Memory B cell (primary cell): ENCODE results near the gene NBEAL2.

Experiments used
- ATAC-seq: fragments of 150-1000 bp; cut with Tn5 transposase; 2 replicates; pipeline ENCODE4 v1.10.0; 2021; ENCODE audit warnings: low read depth, mild to moderate bottlenecking, moderate library complexity
- DNase-seq, 2 donors: peaks; one replicate each; pipeline ENCODE4 v3.0.0; 2022; ENCODE audit warnings: low spot score in 2 of 2
- H3K27ac Mint-ChIP-seq: one replicate; pipeline ENCODE4 v1.8.0; 2022; ENCODE audit warnings: mild to moderate bottlenecking, moderate library complexity, mixed read lengths
- H3K27me3 Mint-ChIP-seq: one replicate; pipeline ENCODE4 v1.8.0; 2022; ENCODE audit warnings: mixed read lengths
- H3K36me3 Mint-ChIP-seq: one replicate; pipeline ENCODE4 v1.8.0; 2022; ENCODE audit warnings: mild to moderate bottlenecking, mixed read lengths
- H3K4me1 Mint-ChIP-seq: one replicate; pipeline ENCODE4 v1.8.0; 2022; ENCODE audit warnings: mixed read lengths
- H3K4me3 Mint-ChIP-seq: one replicate; pipeline ENCODE4 v1.8.0; 2022; ENCODE audit warnings: mild to moderate bottlenecking, moderate library complexity, mixed read lengths
- H3K9me3 Mint-ChIP-seq: one replicate; pipeline ENCODE4 v1.8.0; 2022; ENCODE audit warnings: mixed read lengths

Gene NBEAL2

DNA sequence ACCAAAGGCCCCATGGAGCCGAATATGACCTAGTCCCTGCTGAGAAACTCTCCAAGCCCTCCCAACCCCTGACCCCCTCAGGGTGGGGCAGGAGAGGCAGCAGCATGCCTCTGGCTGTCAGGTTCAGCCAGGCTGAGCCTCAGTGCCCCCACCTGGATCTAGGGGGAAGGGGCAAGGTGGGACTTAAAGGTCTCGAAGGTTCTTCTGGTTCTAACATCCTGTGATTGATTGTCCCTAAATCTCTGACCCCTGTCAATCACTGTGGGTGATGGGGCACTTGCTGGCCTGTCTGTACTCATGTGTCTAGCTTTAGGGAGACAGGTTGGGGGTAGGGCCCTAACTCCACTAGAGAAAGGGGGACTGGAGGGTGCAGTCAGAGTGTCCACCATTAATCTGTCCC lies 13.8 kb downstream of the NBEAL2 start:
- DNase-seq (no peak), ATAC-seq (no peak)
- Mint-ChIP-seq H3K36me3 (no peaks in the 10 kb centered on the region), H3K4me3 (no peak overlapping the region), H3K27ac (no peak overlapping the region), H3K9me3 (no peaks in the 10 kb centered on the region), H3K27me3 (no peaks in the 10 kb centered on the region), H3K4me1 (peaks cover 36% of the 10 kb centered on the region)

- H3K4me1 Mint-ChIP-seq, result peaks cover 32% of the 10 kb centered on the region
- H3K27ac Mint-ChIP-seq, result no peak overlapping the region
- DNase-seq, result no peak
- H3K9me3 Mint-ChIP-seq, result no peaks in the 10 kb centered on the region
- no peak for ATAC-seq
- no peaks in the 10 kb centered on the region for H3K27me3 Mint-ChIP-seq
- H3K36me3 Mint-ChIP-seq, result no peaks in the 10 kb centered on the region
- H3K4me3 Mint-ChIP-seq, result no peak overlapping the region
Observed at GRCh38 chr3:46993986-46994385, 14.5 kb downstream of the NBEAL2 start.

DNA sequence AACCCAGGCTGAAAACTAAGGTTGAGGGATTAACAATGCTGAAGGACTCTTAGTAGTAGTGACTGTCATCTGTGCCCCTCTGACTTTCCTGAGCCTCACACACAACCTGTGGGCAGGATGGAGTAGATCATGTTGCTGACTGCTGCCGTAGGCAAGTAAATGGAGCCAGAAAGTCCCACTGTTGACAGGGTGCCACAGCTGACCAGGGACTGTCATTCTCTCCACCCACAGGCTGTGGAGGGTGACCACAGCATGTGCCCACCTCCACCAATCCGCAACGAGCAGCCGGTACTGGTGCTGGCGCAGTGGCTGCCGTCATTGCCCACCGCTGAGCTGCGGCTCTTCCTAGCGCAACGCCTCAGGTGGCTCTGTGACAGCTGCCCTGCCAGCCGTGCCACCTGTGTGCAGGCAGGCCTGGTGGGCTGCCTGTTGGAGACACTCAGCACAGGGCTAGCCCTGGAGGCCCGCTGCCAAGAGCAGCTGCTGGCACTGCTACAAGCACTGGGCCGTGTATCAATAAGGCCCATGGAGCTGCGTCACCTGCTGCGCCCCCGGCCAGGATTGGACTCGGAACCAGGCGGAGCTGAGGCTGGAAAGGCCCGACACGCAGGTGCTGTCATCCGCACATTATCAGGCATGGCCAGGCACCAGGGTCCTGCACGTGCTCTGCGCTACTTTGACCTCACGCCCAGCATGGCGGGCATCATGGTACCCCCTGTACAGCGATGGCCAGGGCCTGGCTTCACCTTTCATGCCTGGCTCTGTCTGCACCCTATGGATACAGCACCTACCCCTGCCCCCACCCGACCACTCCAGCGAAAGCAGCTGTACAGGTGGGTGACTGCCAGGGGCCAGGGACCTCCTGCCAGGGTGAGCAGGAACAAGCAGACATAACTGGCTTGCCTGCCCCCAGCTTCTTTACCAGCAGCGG lies 15.6 kb downstream of the NBEAL2 start:
- ATAC-seq, result no peak
- no peaks in the 10 kb centered on the region for H3K9me3 Mint-ChIP-seq
- no peak overlapping the region for H3K4me3 Mint-ChIP-seq
- no peaks in the 10 kb centered on the region for H3K36me3 Mint-ChIP-seq
- peaks cover 25% of the 10 kb centered on the region for H3K4me1 Mint-ChIP-seq
- no peaks in the 10 kb centered on the region for H3K27me3 Mint-ChIP-seq
- no peak for DNase-seq
- no peak overlapping the region for H3K27ac Mint-ChIP-seq

DNA sequence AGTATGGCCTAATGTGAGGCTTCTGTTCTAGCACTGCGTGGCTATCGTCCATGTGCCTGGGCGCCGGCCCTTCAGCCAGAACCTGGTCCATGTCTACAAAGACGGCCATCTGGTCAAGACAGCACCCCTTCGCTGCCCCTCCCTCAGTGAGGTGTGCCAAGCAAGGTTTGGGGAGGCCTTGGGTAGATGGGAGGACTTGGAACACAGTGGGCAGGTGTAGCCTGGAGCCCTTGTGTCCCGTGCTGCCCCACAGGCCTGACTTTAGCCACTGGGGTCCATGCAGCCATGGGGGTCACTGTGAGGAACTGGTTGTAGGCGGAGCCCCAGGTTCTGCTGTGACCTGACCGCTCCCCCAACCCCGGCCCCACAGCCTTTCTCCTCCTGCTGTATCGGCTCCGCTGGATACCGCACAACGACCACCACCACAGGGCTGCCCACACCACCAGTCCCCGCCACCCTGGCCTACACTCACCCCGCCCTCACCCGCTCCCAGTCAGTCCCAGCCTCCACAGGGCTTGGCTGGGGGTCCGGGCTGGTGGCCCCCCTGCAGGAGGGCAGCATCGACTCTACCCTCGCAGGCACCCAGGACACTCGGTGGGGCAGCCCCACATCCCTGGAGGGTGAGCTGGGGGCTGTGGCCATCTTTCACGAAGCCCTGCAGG lies 16.6 kb downstream of the NBEAL2 start:
- peaks cover 15% of the 10 kb centered on the region for H3K4me1 Mint-ChIP-seq
- no peak overlapping the region for H3K4me3 Mint-ChIP-seq
- DNase-seq (no peak), ATAC-seq (no peak)
- no peak overlapping the region for H3K27ac Mint-ChIP-seq
- no peaks in the 10 kb centered on the region for H3K27me3 Mint-ChIP-seq
- no peaks in the 10 kb centered on the region for H3K9me3 Mint-ChIP-seq
- H3K36me3 Mint-ChIP-seq, result no peaks in the 10 kb centered on the region

DNA sequence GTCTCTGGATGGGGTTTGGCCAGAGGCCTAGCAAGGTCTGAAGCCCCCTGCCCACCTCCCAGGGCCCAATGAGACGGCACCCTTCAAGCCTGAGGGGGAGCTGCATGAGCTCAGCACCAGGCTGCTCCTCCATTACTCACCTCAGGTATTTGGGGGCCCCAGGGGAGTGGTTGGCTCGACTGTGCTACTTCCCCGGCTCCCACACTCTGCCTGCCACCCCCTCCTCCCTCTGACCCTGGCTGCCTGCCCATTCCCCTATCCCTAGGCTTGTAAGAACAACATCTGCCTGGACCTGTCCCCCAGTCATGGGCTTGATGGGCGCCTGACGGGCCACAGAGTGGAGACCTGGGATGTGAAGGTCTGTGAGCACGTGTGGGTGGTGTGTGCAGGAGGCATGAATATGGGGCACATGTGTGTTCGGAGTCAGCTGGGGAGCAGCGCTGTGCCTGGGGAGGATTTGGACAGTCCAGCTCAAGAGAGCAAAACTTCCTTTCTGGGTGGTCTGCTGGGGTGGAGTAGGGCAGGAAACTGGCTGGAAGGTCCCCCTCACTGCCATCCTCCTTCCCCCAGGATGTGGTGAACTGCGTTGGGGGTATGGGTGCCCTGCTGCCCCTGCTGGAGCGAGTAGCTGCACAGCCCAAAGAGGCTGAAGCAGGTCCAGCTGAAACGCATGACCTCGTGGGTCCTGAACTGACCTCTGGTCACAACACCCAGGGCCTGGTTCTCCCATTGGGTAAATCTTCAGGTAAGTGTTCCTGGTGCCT lies 17.4 kb downstream of the NBEAL2 start:
- Mint-ChIP-seq H3K36me3 (no peaks in the 10 kb centered on the region), H3K9me3 (no peaks in the 10 kb centered on the region), H3K27me3 (no peaks in the 10 kb centered on the region), H3K4me3 (no peak overlapping the region), H3K27ac (no peak overlapping the region), H3K4me1 (peaks cover 12% of the 10 kb centered on the region)
- ATAC-seq, result no peak
- DNase-seq, result no peak

DNA sequence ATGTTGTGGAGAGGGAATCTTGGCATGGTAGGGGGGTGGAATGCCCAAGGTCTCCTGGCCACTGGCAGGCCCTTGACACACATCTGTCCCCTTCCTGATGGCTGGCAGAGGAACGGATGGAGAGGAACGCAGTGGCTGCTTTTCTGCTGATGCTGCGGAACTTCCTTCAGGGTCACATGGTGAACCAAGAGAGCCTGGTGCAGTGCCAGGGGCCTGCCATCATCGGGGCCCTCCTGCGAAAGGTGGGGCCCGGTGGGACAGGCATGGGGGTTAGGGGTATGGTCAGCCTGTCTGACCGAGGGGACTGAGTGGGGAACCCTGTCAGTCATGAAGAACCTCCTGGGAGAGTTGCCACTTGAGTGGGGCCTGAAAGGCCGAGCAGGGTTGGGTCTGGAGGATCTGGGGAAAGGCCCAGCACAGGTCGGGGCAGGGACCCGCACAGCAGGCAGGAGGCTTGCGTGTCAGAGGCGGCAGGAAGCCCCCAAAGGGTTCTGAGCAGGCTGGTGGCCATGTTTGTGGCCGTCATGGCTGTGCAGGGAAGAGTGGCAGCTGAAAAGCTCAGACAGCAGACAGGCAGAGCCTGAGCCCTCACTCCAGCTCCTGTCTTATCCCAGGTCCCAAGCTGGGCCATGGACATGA lies 18.1 kb downstream of the NBEAL2 start:
- ATAC-seq, result no peak
- no peaks in the 10 kb centered on the region for H3K27me3 Mint-ChIP-seq
- peaks cover 14% of the 10 kb centered on the region for H3K4me1 Mint-ChIP-seq
- H3K9me3 Mint-ChIP-seq, result no peaks in the 10 kb centered on the region
- H3K27ac Mint-ChIP-seq, result no peak overlapping the region
- peaks cover 3% of the 10 kb centered on the region for H3K36me3 Mint-ChIP-seq
- no peak for DNase-seq
- no peak overlapping the region for H3K4me3 Mint-ChIP-seq

DNA sequence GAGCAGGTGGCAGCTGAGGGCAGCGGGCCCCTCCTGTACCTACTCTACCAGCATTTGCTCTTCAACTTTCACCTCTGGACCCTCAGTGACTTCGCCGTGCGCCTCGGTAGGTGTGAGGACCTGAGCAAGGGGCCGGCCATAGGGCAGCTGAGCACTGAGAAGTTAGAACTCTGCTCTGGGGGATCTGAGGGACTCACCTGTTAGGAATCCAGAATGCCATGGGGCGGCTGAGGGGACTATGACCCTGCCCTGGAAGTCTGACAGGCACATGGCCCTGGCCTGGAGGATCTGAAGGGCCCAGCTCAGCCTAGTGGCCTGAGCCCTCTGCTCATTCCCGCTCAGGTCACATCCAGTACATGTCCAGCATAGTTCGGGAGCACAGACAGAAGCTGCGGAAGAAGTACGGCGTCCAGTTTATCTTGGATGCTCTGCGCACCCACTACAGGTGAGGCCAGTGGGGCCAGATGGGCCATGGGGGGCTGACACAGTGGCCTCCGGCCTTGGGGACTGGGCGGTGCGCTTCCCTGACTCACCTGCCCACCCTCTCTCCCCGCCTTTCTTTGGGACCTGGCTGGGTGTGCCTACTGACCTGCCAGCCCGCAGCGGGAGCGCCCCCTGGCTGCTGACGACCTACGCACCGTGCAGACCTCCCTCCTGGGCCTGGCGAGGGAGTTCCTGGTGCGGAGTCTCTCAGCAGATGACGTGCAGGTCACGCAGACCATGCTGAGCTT lies 18.8 kb downstream of the NBEAL2 start:
- Mint-ChIP-seq H3K4me1 (peaks cover 14% of the 10 kb centered on the region), H3K4me3 (no peak overlapping the region), H3K9me3 (no peaks in the 10 kb centered on the region), H3K27ac (no peak overlapping the region), H3K27me3 (no peaks in the 10 kb centered on the region), H3K36me3 (peaks cover 3% of the 10 kb centered on the region)
- ATAC-seq (peak; percentile 95), DNase-seq (peak; percentile 76 to 78)

- Mint-ChIP-seq H3K27me3 (no peaks in the 10 kb centered on the region), H3K36me3 (peaks cover 8% of the 10 kb centered on the region)
Observed at GRCh38 chr3:46998852-46999515, 19.5 kb downstream of the NBEAL2 start.

GRCh38 chr3:46999516-47000197 lies 20.2 kb downstream of the NBEAL2 start:
- Mint-ChIP-seq H3K4me3 (no peak overlapping the region), H3K9me3 (no peaks in the 10 kb centered on the region), H3K27me3 (no peaks in the 10 kb centered on the region), H3K27ac (no peak overlapping the region), H3K36me3 (peaks cover 10% of the 10 kb centered on the region), H3K4me1 (peaks cover 14% of the 10 kb centered on the region)
- no peak for DNase-seq
- no peak for ATAC-seq

More at GRCh38 chr3:46998852-46999515, 19.5 kb downstream of the NBEAL2 start:
- peaks cover 14% of the 10 kb centered on the region for H3K4me1 Mint-ChIP-seq
- no peaks in the 10 kb centered on the region for H3K9me3 Mint-ChIP-seq
- DNase-seq (no peak), ATAC-seq (no peak)
- no peak overlapping the region for H3K4me3 Mint-ChIP-seq
- H3K27ac Mint-ChIP-seq, result no peak overlapping the region

- Mint-ChIP-seq H3K27ac (no peak overlapping the region), H3K4me3 (no peak overlapping the region), H3K9me3 (no peaks in the 10 kb centered on the region), H3K4me1 (peaks cover 14% of the 10 kb centered on the region), H3K36me3 (peaks cover 10% of the 10 kb centered on the region), H3K27me3 (no peaks in the 10 kb centered on the region)
- ATAC-seq (no peak), DNase-seq (no peak)
Observed at GRCh38 chr3:47000198-47000815, 20.8 kb downstream of the NBEAL2 start.

GRCh38 chr3:47000922-47001730 lies 21.7 kb downstream of the NBEAL2 start:
- ATAC-seq (no peak), DNase-seq (no peak)
- no peaks in the 10 kb centered on the region for H3K27me3 Mint-ChIP-seq
- H3K36me3 Mint-ChIP-seq, result peaks cover 12% of the 10 kb centered on the region
- H3K9me3 Mint-ChIP-seq, result no peaks in the 10 kb centered on the region
- H3K4me1 Mint-ChIP-seq, result peaks cover 14% of the 10 kb centered on the region
- H3K4me3 Mint-ChIP-seq, result no peak overlapping the region
- no peak overlapping the region for H3K27ac Mint-ChIP-seq
